Measurements from ENCODE around the gene PRPF19. TPM values are rescaled to one million over a fixed set of nuclear protein-coding genes. Genes with fewer than 3 reads are reported as not detected.

PRPF19 gene
- total and polyA plus RNA-seq, 10 of the 15 experiments (the other 5 are each of a cell fraction or from before 2014, with no cell fraction given) = 8.7 to 170 (median 61.3) TPM

DNA sequence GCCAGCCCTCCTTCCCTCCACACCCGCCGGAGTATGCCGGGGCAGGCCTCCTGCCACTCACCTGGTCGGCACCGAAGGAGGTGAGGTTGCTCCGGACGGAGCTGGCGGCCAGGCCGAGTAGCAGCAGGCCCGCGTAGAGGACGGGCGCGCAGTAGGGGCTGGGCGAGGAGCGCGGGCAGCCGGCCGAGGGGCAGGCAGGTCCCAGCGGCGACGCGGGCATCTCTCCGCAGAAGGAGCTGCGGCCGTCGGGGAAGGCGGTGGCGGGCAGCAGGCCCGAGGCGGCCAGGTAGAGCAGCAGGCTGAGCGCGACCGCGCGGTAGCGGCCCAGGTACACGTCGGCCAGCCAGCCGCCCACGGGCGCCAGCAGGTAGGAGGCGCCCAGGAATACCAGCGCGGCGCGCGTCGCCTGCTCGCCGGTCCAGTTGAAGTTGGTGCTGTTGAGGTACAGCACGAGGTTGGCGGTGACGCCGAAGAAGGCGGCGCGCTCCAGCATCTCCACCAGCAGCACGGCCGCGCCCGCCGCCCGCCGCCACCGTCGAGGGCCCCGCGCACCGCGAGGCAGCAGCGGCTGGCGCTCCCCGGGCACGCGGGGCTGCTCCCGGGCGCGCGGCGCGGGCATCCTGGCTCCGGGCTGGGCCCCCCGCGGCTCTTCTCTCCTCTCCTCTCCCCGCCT lies 44.7 kb upstream of the PRPF19 start (continued):
- no peak for TF ChIP-seq ZBTB40 (IDR thresholded peaks at IDR 0.05; ENCODE audit: borderline replicate concordance)
- 0 out of 2 replicates have a peak, but pooled peaks have one; percentile 19 for TF ChIP-seq YY1 (IDR thresholded peaks at IDR 0.05; ENCODE audit: low read depth, low read length)
- no peak for TF ChIP-seq CBX3 (IDR thresholded peaks at IDR 0.05; ENCODE audit: borderline replicate concordance, low read depth)
- TF ChIP-seq STAT3 (IDR thresholded peaks at IDR 0.05; ENCODE audit: low read depth, low read length) = no peak
- TF ChIP-seq SMARCA5 (IDR thresholded peaks at IDR 0.05) = 0 out of 2 replicates have a peak, but pooled peaks have one; percentile 76
- no peak for TF ChIP-seq ZNF24 (IDR thresholded peaks at IDR 0.05)
- peak in 1 of 2 experiments; percentile 50; a peak in 1 of 4 replicates for TF ChIP-seq BHLHE40 (IDR thresholded peaks at IDR 0.05; ENCODE audit: borderline replicate concordance in 1 of 2, low read depth in 2 of 2, low read length in 1 of 2)
- TF ChIP-seq MAX (IDR thresholded peaks at IDR 0.05; ENCODE audit: low read depth, low read length) = no peak; the same call in 1 of the 2 replicates
- TF ChIP-seq, protein P1, sequence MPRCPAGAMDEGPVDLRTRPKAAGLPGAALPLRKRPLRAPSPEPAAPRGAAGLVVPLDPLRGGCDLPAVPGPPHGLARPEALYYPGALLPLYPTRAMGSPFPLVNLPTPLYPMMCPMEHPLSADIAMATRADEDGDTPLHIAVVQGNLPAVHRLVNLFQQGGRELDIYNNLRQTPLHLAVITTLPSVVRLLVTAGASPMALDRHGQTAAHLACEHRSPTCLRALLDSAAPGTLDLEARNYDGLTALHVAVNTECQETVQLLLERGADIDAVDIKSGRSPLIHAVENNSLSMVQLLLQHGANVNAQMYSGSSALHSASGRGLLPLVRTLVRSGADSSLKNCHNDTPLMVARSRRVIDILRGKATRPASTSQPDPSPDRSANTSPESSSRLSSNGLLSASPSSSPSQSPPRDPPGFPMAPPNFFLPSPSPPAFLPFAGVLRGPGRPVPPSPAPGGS (IDR thresholded peaks at IDR 0.05; ENCODE audit: borderline replicate concordance, insufficient read depth, low read depth, low read length, poor library complexity, severe bottlenecking) = peak; percentile 27
- no peak for TF ChIP-seq BCLAF1 (IDR thresholded peaks at IDR 0.05)
- no peak for TF ChIP-seq ATF7 (IDR thresholded peaks at IDR 0.05; ENCODE audit: low read depth)
- TF ChIP-seq GATAD2B (conservative IDR thresholded peaks at IDR 0.05; ENCODE audit: low read depth) = peak; percentile 63
- no peak for TF ChIP-seq MTA3 (IDR thresholded peaks at IDR 0.05; ENCODE audit: borderline replicate concordance, low read length)
- no peak for TF ChIP-seq TCF7 (IDR thresholded peaks at IDR 0.05; ENCODE audit: borderline replicate concordance)
- no peak for TF ChIP-seq GABPA (IDR thresholded peaks at IDR 0.05; ENCODE audit: low read depth)
- no peak for TF ChIP-seq CBFB (IDR thresholded peaks at IDR 0.05; ENCODE audit: low read depth)
- TF ChIP-seq RFX5 (IDR thresholded peaks at IDR 0.05; ENCODE audit: low read depth, low read length) = no peak
- no peak for TF ChIP-seq YBX1 (IDR thresholded peaks at IDR 0.05)
- TF ChIP-seq HCFC1 (IDR thresholded peaks at IDR 0.05; ENCODE audit: low read length) = no peak
- TF ChIP-seq RB1 (IDR thresholded peaks at IDR 0.05; ENCODE audit: borderline replicate concordance) = 0 out of 2 replicates have a peak, but pooled peaks have one; percentile 52
- TF ChIP-seq JUNB (IDR thresholded peaks at IDR 0.05) = no peak
- no peak for TF ChIP-seq SP1 (IDR thresholded peaks at IDR 0.05; ENCODE audit: low read depth, low read length)
- TF ChIP-seq KDM1A (IDR thresholded peaks at IDR 0.05; ENCODE audit: borderline replicate concordance) = no peak
- TF ChIP-seq ZBED1 (IDR thresholded peaks at IDR 0.05; ENCODE audit: borderline replicate concordance) = no peak

All from GM12878 (cell line).